Measurements from ENCODE around the gene DLGAP1.

GRCh38 chr18:3839581-3839981, 615.5 kb downstream of the DLGAP1 start:
- TF ChIP-seq CTCF (IDR thresholded peaks at IDR 0.05 in 4 of 5, conservative IDR thresholded peaks at IDR 0.05 in 1 of 5) (no peak), POLR2A (IDR thresholded peaks at IDR 0.05) (no peak)
